Stomach (tissue), 4 donors: ENCODE data around the gene PEF1.
A peak's percentile ranks its signal among the peaks of the same experiment; 100 is the strongest.

Experiments used
- CTCF ChIP-seq, 7 experiments: fragments of 450-650 bp in 4 of 7; fragments of 200-600 bp in 3 of 7; sonication (generic) in 3 of 7; IDR thresholded peaks; one replicate each; pipeline ENCODE4 v1.5.1; 2016 to 2019; ENCODE audit warnings: antibody characterized with exemption in 7 of 7, control low read depth in 2 of 7, mild to moderate bottlenecking in 1 of 7
- EP300 ChIP-seq: sonication (generic); formaldehyde crosslinking; IDR thresholded peaks from one replicate; pipeline ENCODE4 v1.6.1; 2017; ENCODE audit warnings: antibody characterized with exemption
- POLR2A ChIP-seq, 4 donors: fragments of 450-650 bp; IDR thresholded peaks; one replicate each; pipeline ENCODE4 v1.6.1; 2016; ENCODE audit warnings: antibody characterized with exemption in 4 of 4, control low read depth in 2 of 4, mild to moderate bottlenecking in 1 of 4, moderate library complexity in 1 of 4

- TF ChIP-seq CTCF (IDR thresholded peaks at IDR 0.05) (peak in 4 of 7 experiments; percentile 12 to 44 (median 26)), POLR2A (IDR thresholded peaks at IDR 0.05) (no peak), EP300 (no peak)
These were observed 11.6 kb downstream of the PEF1 start for GRCh38 chr1:31633117-31633516.
